Hepatocyte (in vitro differentiated cells): ENCODE results near the gene LRBA.

ENCODE experiments used
- CTCF ChIP-seq: fragments of 200-600 bp; sonication (generic); IDR thresholded peaks from 2 replicates; pipeline ENCODE4 v1.5.1; 2016; ENCODE audit warnings: antibody characterized with exemption, mild to moderate bottlenecking; ENCODE audit not compliant: poor library complexity
- EZH2 ChIP-seq: fragments of 200-600 bp; sonication (generic); IDR thresholded peaks from 2 replicates; pipeline ENCODE4 v1.6.1; 2016; ENCODE audit warnings: antibody characterized with exemption, mild to moderate bottlenecking, borderline replicate concordance

- TF ChIP-seq CTCF (no peak), EZH2 (no peak)
These were observed 1.1 kb downstream of the LRBA start for GRCh38 chr4:151013944-151014343.
